DOHH2 (cell line): Measurements from ENCODE around the gene PCDHGA3.
"Not testable (repeated sequence)": the region's sequence is repeated elsewhere in the genome, so short reads cannot be mapped to it uniquely, and the experiment has no call there.

Experiments
- H3F3A ChIP-seq: fragments of 200-600 bp; sonication (generic), shearing (Covaris generic); 2 replicates; pipeline ENCODE4 v1.6.0; 2016; ENCODE audit warnings: antibody characterized with exemption, mild to moderate bottlenecking; ENCODE audit not compliant: control insufficient read depth, insufficient read depth
- H3K27ac ChIP-seq: fragments of 200-600 bp; sonication (generic); 2 replicates; pipeline ENCODE4 v1.5.1; 2014; ENCODE audit warnings: low read depth, mild to moderate bottlenecking, low read length, moderate library complexity
- H3K27me3 ChIP-seq: fragments of 200-600 bp; sonication (generic); 2 replicates; pipeline ENCODE4 v1.6.1; 2014; ENCODE audit warnings: mild to moderate bottlenecking, low read length, mixed read lengths; ENCODE audit not compliant: control insufficient read depth
- H3K36me3 ChIP-seq: fragments of 200-600 bp; sonication (generic); 2 replicates; pipeline ENCODE4 v1.6.1; 2014; ENCODE audit warnings: mild to moderate bottlenecking, low read length, moderate library complexity, mixed read lengths; ENCODE audit not compliant: control insufficient read depth
- H3K4me1 ChIP-seq: fragments of 200-600 bp; sonication (generic); 2 replicates; pipeline ENCODE4 v1.6.1; 2014; ENCODE audit warnings: mild to moderate bottlenecking, low read length, mixed read lengths; ENCODE audit not compliant: control insufficient read depth
- H3K4me2 ChIP-seq: fragments of 200-600 bp; sonication (generic); 2 replicates; pipeline ENCODE4 v1.6.0; 2014; ENCODE audit warnings: mild to moderate bottlenecking, low read length, moderate library complexity
- H3K4me3 ChIP-seq: fragments of 200-600 bp; sonication (generic); 2 replicates; pipeline ENCODE4 v1.5.1; 2014; ENCODE audit warnings: mild to moderate bottlenecking, low read length, mixed read lengths
- H3K79me2 ChIP-seq: fragments of 200-600 bp; sonication (generic); 2 replicates; pipeline ENCODE4 v1.6.1; 2014; ENCODE audit warnings: mild to moderate bottlenecking, low read length, mixed read lengths; ENCODE audit not compliant: control insufficient read depth
- H3K9me2 ChIP-seq: fragments of 200-600 bp; sonication (generic); replicated peaks from 2 replicates; pipeline ENCODE4 v1.6.1; 2014; ENCODE audit warnings: mild to moderate bottlenecking, low read length, mixed read lengths; ENCODE audit not compliant: control insufficient read depth
- H3K9me3 ChIP-seq: fragments of 200-600 bp; sonication (generic); 2 replicates; pipeline ENCODE4 v1.6.1; 2014; ENCODE audit warnings: antibody characterized with exemption, low read length, mixed read lengths; ENCODE audit not compliant: control insufficient read depth, insufficient read depth
- H4K20me1 ChIP-seq: fragments of 200-600 bp; sonication (generic); 2 replicates; pipeline ENCODE4 v1.6.0; 2014; ENCODE audit warnings: low read depth, mild to moderate bottlenecking, antibody characterized with exemption, low read length, moderate library complexity; ENCODE audit not compliant: control insufficient read depth, insufficient read depth
- CTCF ChIP-seq: fragments of 200-600 bp; sonication (generic); IDR thresholded peaks from one replicate; pipeline ENCODE4 v1.5.1; 2014; ENCODE audit warnings: antibody characterized with exemption, mild to moderate bottlenecking, low read depth, low read length; ENCODE audit not compliant: poor library complexity, severe bottlenecking
- EZH2phosphoT487 ChIP-seq: fragments of 200-600 bp; sonication (generic); IDR thresholded peaks from 2 replicates; pipeline ENCODE4 v1.6.1; 2017; ENCODE audit warnings: borderline replicate concordance, mild to moderate bottlenecking, antibody characterized with exemption, low read length, moderate library complexity, mixed read lengths

Gene PCDHGA3

GRCh38 chr5:141345327-141345726, 1.7 kb downstream of the PCDHGA3 start:
- no peaks in the 10 kb centered on the region for H3F3A ChIP-seq
- no peak overlapping the region for H3K4me2 ChIP-seq
- no peaks in the 10 kb centered on the region for H4K20me1 ChIP-seq
- TF ChIP-seq EZH2phosphoT487 (no peak), CTCF (no peak)
- no peaks in the 10 kb centered on the region for H3K9me2 ChIP-seq
- peaks cover 7% of the 10 kb centered on the region for H3K4me1 ChIP-seq
- no peaks in the 10 kb centered on the region for H3K36me3 ChIP-seq
- H3K9me3 ChIP-seq, result peaks cover 9% of the 10 kb centered on the region; the same call in 1 of the 2 replicates
- H3K27me3 ChIP-seq, result no peaks in the 10 kb centered on the region
- no peak overlapping the region for H3K27ac ChIP-seq
- H3K79me2 ChIP-seq, result no peaks in the 10 kb centered on the region
- H3K4me3 ChIP-seq, result no peak overlapping the region

GRCh38 chr5:141346017-141346416, 2.4 kb downstream of the PCDHGA3 start:
- not testable (repeated sequence) for H3K36me3 ChIP-seq, H3K79me2 ChIP-seq, H3K4me2 ChIP-seq, H3F3A ChIP-seq, H3K9me2 ChIP-seq, H3K4me3 ChIP-seq, H4K20me1 ChIP-seq, H3K27ac ChIP-seq, H3K27me3 ChIP-seq, H3K4me1 ChIP-seq
- H3K9me3 ChIP-seq, result peaks cover 12% of the 10 kb centered on the region; the same call in 1 of the 2 replicates

GRCh38 chr5:141349917-141350619, 6.4 kb downstream of the PCDHGA3 start, which contains the start of gene PCDHGB1:
Gene PCDHGB1 (plus strand): TSS chr5:141350099. CDS start chr5:141350261, 162 bp downstream.
- H3K9me2 ChIP-seq, result no peaks in the 10 kb centered on the region
- no peaks in the 10 kb centered on the region for H3K36me3 ChIP-seq
- no peaks in the 10 kb centered on the region for H3K79me2 ChIP-seq
- H3K27me3 ChIP-seq, result no peaks in the 10 kb centered on the region
- peak; percentile 74 for TF ChIP-seq CTCF
- no peak for TF ChIP-seq EZH2phosphoT487
- H3K4me1 ChIP-seq, result peaks cover 18% of the 10 kb centered on the region
- H4K20me1 ChIP-seq, result no peaks in the 10 kb centered on the region
- no peak within 1 kb of the TSS for H3K27ac ChIP-seq
- 0 out of 2 replicates have a peak, but pooled peaks cover 3% of the 10 kb centered on the region for H3F3A ChIP-seq
- peaks cover 10% of the 10 kb centered on the region; the same call in 1 of the 2 replicates for H3K9me3 ChIP-seq
- H3K4me2 ChIP-seq, result peak within 1 kb of the TSS; percentile 66
- peak within 1 kb of the TSS; percentile 69 for H3K4me3 ChIP-seq

GRCh38 chr5:141351591-141351990, 8.0 kb downstream of the PCDHGA3 start:
- peaks cover 18% of the 10 kb centered on the region for H3K4me1 ChIP-seq
- peaks cover 10% of the 10 kb centered on the region; the same call in 1 of the 2 replicates for H3K9me3 ChIP-seq
- H3K4me2 ChIP-seq, result no peak overlapping the region

More at GRCh38 chr5:141351591-141351990, 8.0 kb downstream of the PCDHGA3 start:
- H3K27ac ChIP-seq, result no peak overlapping the region
- TF ChIP-seq EZH2phosphoT487 (no peak), CTCF (no peak)
- no peaks in the 10 kb centered on the region for H3K79me2 ChIP-seq
- H3F3A ChIP-seq, result 0 out of 2 replicates have a peak, but pooled peaks cover 3% of the 10 kb centered on the region
- no peaks in the 10 kb centered on the region for H3K36me3 ChIP-seq
- H3K9me2 ChIP-seq, result no peaks in the 10 kb centered on the region
- H3K27me3 ChIP-seq, result no peaks in the 10 kb centered on the region
- H3K4me3 ChIP-seq, result no peak overlapping the region
- no peaks in the 10 kb centered on the region for H4K20me1 ChIP-seq
